OCI-LY7 (cell line): Measurements from ENCODE around the gene HAT1.
"Not testable (repeated sequence)": the region's sequence is repeated elsewhere in the genome, so short reads cannot be mapped to it uniquely, and the experiment has no call there.

Source experiments
- CTCF ChIP-seq: fragments of 200-600 bp; sonication (generic); conservative IDR thresholded peaks from 2 replicates; pipeline ENCODE4 v1.5.1; 2014; ENCODE audit warnings: mild to moderate bottlenecking, antibody characterized with exemption, low read length, moderate library complexity, mixed read lengths
- EZH2phosphoT487 ChIP-seq: fragments of 200-600 bp; sonication (generic); IDR thresholded peaks from 2 replicates; pipeline ENCODE4 v1.6.1; 2018; ENCODE audit warnings: low read depth, borderline replicate concordance, mild to moderate bottlenecking, mixed run types, antibody characterized with exemption, low read length, moderate library complexity, mixed read lengths

- TF ChIP-seq CTCF, EZH2phosphoT487: not testable (repeated sequence)
These were observed 74.8 kb downstream of the HAT1 start for GRCh38 chr2:171997031-171997430.
